NCI-H1436 treated with DMSO at 0.1 percent for 48 hours (cell line): Measurements from ENCODE around the gene C10orf90.

Source experiments
- DNase-seq: peaks from one replicate; lab custom pipeline; 2025; lab: John Stamatoyannopoulos, UW

C10orf90 gene, protein sequence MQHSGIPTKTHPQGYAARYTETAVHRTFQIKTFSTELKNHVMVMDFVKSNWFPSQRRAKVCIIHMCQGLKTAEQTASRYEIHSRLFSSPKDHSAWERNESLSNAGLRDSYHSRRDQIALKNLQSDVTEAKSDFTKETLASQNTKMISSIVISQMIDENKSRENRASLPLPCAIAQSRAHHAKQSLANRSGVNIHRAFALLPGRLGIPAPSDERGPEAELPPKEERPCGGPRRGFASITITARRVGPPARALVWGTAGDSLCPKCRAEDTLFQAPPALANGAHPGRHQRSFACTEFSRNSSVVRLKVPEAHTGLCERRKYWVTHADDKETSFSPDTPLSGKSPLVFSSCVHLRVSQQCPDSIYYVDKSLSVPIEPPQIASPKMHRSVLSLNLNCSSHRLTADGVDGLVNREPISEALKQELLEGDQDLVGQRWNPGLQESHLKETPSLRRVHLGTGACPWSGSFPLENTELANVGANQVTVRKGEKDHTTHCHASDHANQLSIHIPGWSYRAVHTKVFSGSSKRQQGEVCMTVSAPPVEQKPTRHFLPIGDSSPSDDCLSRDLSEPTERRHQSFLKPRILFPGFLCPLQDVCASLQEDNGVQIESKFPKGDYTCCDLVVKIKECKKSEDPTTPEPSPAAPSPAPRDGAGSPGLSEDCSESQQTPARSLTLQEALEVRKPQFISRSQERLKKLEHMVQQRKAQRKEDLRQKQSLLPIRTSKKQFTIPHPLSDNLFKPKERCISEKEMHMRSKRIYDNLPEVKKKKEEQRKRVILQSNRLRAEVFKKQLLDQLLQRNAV

DNA sequence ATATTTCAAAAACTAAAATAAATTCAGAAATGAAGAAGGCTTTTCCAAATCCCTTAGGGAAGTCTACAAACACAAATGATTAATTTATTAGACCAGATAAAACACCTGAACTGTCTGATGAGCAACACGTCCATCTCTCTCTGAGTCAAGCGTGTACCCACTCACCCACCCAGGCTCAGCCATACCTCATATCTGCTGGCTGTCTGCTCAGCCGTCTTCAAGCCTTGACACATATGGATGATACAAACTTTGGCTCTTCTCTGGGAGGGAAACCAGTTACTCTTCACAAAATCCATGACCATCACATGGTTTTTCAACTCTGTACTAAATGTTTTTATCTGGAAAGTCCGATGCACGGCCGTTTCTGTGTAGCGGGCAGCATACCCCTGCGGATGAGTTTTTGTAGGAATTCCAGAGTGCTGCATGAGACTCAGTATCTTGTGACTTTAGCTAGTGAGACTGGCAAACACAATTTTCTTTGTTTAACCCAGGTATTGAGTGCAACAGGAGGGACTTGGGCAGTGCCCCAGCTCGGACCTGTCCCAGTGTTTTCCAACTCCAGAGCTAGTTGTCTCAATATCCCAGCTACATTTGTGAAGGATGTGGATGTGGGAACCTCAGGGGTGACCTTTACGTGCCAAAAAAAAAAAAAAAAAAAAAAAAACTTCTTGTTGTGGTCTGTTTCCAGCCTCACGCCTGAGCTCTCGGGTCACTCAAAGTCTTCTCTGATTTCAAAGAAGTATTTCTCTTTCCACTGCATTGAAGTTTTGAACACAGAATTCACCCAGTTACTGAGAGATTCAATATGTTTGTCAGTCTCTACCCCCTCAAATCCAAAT, at the start of gene C10orf90:
Gene C10orf90 (minus strand): TSS at position 638 of the 839 bp plus-strand sequence. CDS start 213 bp downstream, at position 425.
- DNase-seq: no peak

DNA sequence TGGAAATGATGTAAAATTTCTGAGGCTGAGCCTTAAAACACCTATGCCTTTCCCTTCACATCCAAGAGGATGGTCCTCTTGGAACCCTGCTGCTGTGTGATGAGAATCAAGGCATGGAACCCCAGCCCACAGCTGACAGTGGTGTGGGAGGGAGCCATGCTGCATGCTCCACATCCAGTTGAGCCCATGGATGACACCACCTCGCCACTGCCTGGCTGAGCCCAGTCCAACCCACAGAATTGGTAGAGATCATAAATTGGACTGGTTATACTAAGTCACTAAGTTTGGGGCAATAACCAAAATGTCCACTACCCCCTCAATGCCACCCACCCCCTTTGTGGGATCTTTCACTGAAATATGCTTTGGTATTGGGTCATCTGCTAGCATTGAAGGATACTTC, 45.9 kb upstream of the C10orf90 start:
- DNase-seq: no peak

DNA sequence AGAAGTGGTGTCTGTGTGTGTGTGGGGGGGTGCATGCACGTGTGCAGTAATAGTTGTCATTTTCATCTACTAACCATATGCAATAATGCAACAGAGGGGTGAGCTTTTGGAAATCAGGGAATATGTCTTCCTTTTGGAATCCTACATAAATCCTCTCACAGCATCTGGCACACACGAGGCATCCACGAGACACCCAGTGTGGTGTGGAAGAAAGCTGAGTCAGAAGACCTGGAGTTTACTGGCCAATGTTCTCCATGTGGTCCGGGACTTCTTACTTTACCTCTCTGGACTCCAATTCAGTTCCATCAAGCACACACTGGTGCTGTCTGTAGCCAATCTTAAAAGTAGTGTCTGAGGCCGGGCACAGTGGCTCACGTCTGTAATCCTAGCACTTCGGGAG, 43.1 kb upstream of the C10orf90 start:
- no peak for DNase-seq

DNA sequence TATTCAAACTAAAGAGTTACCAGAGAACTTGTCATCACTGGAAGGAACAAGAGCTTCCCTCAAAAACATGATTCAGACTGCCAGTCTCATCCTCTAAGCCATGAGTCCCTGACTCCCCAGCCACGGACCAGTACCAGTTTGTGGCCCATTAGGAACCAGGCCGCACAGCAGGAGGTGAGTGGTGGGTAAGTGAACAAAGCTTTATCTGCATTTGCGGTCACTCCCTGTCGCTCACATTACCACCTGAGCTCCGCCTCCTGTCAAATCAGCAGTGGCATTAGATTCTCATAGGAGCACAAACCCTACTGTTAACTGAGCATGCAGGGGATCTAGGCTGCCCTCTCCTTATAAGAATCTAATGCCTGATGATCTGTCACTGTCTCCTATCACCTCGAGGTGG, 42.2 kb upstream of the C10orf90 start:
- DNase-seq: no peak

DNA sequence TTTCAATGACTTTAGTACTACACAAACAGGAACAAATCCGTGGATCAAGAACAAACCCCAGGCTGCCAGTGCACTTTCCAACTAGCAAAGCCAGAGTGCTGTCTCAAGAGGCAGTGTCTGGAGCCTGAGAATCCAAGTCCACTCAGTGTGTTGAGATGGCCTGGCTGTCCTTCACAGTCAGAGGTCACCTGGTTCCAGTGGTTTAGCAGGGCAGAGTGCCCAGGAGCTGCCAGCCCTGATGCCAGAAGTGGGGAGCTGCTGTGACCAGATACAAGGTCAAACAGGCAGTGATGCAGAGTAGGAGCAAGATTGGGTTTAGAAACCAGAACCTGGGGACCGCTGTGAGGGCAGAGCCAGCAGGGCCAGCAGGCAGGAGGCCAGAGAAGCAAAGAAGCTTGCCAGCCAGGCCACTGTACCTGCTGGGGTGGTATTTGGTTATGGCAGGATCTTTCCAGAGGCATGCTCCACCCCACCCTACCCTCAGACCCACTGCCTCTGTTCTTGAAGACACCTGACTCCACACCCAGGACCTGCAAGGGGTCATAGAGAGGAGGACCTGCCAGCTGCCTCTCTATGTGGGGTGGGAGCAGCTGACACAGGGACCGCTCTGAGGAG, 35.6 kb upstream of the C10orf90 start:
- DNase-seq: no peak

DNA sequence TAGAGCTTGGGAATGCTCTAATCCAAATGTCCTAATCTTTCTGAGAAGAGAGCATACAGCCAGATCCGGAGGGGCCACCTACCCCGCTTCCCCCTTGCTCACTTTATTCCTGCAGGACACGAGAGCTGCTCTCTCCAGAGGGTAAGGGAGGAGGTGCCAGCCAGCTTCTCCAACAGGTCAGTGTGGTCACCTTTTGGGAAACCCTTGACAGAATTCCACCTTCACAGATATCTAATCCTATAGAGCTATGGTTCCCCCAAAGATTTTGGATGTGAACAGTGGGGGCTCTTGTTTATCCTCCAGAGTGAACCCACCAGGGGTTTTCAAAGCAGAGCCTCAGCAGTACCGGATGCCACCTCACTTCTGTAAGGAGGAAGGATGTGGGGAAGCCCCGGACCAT, 34.6 kb upstream of the C10orf90 start:
- DNase-seq: no peak

DNA sequence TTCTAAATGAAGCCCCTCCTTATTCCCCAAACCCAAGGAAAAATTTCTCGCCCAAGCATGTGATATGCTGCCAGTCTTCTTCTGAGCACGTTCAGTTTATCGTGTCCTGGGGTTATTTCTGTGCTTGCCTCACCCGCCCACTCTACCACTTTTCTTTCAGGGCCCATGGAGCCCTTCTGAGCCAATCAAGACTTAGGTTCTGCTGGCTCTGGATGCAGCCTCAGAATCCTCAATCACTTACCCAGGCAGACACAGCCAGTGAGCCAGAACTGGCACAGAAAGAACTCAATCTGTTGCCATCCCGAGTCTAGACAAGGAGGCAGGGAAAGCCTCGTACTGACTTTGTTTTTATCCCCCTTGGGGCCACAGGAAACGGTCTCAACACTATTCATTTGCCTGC, 34.2 kb upstream of the C10orf90 start:
- DNase-seq: no peak

DNA sequence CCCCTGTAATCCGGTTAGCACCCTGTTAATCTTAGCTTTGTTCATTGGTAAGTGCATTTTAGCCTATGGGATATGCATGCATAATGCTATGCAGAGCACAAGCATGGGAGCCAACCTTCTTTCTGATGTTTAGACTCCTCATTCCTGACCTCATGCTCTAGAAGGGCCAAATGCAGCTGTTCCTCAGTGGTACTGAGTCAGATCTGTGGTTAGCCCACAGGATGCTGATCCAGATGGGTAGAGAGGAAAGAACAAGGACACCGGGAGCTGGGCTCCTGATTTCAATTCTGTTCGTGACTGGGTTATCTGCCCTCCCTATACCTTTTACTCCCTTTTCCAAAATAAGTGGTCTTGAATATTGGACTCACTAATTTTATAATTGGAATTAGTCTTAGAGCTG, 31.7 kb upstream of the C10orf90 start:
- DNase-seq: no peak

DNA sequence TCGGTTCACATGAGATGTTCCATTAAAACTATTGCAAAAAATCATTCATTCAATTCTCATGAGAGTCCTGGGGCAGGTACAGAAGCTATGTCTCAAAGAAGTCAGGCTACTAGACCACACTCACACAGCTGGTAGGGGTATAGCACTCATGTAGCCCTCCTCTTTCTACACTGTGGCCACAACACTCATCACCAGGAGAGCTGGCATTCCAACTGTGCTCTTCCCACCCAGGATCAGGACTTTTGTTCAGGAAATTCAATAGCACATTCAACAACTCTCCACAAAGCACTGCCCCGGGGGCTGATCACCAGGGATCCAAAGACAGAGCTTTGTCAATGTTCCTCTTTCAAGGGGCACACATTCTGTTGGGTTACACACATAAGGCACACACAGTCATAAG, 31.0 kb upstream of the C10orf90 start:
- DNase-seq: no peak

DNA sequence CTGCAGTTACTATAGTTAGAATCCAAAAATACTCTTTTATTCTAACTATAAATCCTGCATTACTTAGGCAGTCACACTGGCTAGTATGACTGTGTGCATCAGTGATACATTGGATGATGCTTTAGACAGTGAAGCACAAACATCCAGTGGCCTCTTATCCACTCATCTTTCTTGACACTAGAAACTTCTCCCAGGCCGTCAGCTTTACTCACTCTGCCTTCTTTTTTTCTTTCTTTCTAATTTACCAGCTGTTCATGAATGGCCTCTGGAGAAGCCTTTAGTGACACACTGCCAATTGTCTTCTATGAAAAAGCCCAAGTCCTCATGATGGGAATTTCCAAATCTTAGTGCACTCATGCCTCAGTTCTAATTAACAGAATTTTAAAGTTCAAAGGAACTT, 26.2 kb upstream of the C10orf90 start:
- DNase-seq: no peak

DNA sequence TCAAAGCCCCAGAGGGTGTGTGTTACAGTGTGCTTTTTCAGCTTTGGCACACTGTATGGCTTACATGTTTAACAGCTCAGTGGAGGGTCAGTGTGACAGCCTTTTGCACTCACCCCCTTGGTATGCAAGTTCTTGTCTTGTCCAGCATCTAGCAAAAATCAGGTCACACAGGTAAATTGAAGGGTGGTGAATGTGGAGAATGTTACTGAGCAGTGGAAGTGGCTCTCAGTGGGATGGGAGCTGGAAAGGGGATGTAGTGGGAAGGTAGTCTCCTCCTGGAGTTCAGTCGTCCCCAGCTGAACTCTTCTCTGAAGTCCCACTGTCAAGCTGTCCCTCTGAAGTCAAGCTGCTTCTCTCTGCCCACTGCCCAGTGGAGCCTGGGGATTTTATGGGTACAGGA, 21.0 kb upstream of the C10orf90 start:
- DNase-seq: no peak

DNA sequence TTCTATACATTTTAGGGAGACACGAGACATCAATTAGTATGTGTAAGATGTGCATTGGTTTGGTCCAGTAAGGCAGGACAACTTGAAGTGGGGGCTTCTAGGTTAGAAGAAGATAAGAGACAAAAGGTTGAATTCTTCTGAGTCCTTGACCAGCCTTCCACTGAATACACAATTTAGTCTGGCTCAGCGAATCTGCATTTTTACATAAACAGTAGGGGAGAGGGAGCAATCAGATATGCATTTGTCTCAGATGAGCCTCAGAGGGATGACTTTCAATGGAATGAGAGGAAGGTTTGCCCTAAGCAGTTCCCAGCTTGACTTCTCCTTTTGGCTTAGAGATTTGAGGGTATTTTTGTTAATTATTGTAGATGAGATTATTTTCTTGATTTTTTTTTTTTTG, 20.0 kb upstream of the C10orf90 start:
- DNase-seq: no peak

DNA sequence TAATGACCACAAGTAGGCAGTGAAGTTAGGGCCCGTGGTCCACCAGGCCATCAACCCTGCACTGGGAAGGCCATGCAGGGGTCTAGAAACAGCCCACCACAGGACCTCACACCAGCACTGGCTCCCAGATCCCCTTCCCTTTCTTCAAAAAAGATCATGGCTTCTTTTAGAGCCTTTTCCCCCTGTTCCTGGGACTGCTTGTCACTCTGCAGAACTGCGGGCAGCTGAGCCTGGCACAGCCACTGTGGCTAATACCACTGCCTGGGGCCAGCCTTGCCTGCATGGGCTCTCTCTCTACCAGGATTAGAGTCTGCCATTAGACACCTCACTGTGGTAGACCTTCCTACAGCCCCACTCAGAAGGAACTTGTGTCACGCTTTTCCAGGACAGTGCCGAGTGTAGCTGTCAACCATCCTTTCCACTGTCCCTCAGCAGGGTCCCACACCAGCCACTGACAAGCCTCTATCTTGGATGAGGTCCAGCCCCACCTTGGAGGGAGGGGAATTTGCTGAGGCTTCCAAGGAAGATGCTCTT, 19.0 kb upstream of the C10orf90 start:
- no peak for DNase-seq

DNA sequence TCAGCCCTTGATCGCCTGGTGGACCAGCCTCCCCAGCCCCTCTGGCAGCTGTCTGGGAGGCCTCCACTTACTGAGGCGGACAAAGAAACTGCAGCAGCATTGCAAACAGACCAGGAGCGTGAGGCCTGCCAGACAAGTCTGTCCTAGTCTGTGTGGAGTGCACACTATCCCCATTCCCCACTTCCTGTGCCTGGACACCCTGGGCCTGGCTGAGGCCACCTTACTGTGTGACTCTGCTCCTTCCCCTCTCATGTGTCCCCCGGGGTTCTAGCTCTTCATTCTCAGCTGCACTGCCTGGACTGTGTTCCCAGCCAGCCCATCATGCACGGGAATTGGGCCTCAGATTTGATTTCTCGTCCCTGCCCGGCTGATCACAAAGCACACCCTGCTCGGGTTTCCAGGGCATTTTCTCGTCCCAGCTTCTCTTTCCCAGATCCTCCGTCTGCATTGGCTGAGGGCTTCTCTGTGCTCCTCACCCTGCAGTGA, 16.7 kb upstream of the C10orf90 start:
- no peak for DNase-seq

DNA sequence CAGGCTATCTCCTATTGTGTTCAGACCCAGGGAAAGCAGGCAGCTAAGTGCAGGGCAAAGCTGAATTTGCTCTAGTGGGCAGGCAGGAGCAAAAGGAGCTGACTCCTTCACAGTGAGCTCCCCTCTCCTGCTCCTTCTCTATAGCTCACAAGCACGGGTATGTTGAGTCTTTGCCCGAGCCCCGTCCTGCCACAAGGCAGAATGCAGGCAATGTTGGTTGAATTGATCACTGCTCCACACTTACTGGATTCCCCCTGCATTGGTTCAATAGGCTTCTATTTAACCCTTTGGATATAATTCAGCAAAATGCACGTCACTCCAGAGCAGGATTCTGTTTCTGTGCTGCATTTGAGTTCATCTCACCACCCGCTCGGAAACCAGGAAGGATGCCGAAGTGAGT, 16.2 kb upstream of the C10orf90 start:
- no peak for DNase-seq

DNA sequence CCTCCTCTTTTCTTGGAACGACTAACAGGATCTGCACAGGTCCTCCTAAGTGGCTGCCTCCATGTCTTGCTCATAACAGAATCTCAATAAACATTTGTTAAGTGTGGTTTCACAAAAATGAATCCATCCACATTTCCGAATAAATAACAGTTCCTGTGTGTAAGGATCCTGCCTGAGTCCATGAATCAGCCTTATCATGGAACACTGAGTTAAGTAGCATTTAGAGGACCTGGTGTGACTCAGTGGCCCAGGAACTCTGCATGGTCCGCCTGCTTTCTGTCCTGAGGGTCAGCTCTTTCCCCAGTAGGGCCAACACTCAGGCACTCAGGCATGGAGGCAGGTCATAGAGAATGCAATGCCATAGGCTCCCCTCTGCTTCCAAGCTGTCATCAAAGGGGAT, 15.8 kb upstream of the C10orf90 start:
- DNase-seq: no peak

DNA sequence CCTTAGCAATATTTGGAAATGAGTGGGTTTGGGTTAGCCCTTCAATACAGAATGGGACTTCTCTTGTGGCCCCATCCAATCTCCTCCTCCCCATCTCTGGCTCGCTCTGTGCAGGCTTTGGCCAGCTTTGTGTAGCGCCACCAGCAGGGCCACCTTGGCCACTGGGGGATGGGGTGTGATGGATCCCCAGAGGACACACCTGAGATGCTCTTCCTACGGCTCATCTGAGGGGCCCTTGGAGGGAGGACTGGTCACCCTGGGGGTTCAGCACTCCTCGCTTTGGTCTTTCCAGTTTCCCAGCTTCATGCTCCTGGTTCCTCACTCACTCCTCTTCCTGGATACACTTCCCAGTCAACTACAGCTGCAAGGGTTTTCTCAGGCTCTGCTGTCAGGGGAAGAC, 15.3 kb upstream of the C10orf90 start:
- DNase-seq: no peak

DNA sequence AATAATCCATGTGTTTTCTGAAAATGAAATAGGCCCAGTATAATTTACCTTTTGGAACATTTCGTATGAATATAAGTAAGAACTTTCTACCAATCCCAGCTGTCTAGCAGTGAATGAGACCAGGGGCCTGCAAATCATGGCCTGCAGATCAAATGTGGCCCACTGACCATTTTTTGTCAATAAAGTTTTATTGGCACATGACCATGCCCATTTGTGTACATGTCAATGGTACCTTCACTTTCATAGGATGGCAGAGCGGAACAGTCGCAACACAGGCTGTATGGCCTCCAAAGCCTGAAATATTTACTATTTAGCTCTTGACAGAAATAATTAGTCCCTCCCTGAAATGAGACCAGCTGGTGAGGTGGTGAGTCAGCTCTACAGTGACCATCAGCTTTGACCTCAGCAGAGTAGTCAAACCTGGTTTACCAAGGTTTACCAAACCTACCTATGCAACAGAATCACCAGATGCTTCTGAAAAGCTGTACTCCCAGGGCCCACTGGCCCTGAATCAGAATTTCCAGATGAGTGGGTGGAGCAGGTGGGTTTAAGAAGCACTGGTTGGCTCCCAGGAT, 13.8 kb upstream of the C10orf90 start:
- DNase-seq: no peak

DNA sequence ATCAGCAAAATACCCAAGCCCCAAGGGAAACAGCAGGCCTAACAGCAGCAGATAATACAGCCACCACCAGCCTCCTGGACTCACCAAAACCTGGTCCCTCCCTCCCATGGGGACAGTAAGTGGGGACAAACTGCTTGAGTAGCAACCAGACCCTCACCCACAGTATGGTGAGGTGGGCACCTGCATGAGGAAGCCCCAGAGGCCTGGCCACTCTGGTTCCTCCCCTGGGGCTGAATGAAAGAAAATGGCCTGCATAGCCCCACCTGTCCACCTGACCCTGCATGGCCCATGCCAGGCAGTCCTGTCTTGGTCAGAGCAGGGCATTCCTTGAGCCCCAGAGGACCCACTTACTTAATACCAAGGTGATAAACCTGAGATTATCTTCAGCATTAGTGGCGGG, 13.0 kb upstream of the C10orf90 start:
- DNase-seq: no peak

DNA sequence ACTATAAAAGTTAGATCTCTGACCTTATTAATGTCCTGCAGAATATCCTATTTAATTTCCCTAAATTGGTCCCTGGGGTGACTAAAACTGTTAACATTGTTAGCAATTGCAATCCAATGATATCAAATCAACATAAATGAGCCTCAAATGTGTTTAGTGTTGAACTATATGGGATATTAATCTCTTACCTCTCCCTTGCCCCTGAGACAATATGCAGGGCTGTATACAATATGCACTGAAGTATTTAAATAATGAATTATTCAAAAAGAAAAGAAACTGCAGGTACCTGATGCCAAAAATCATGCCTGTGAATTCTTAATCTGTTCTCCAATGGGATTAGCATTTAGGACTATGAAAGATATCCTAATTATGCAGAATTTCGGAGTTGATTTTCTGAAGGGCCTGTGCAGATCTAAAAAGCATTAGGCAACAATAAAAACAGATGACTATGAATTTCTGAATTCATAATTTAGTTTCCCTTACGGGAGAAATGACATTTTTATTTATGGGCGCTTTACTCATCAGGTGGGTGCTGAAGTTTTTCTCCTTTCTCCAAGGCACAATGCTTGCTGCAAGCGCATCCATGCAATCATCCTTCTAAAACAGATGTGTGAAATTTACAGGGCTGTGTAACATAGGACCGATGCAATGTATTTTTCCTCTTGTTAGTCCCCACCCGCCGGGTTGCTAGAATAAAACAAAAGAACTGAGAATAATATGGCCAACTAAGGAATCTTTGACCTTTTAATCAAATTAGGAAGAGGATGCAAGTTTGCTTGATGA, 5.4 kb upstream of the C10orf90 start:
- DNase-seq: no peak
